H9 (cell line): Measurements from ENCODE around the gene SOHLH1. TPM values are rescaled to one million over a fixed set of nuclear protein-coding genes. Genes with fewer than 3 reads are reported as not detected.

Source experiments
- DNase-seq: peaks from one replicate; pipeline ENCODE4 v3.0.0-alpha.2; 2017
- H2AFZ ChIP-seq: one replicate; pipeline ENCODE4 v1.6.1; 2013; ENCODE audit warnings: mild to moderate bottlenecking, low read length, control low read depth, moderate library complexity
- H2AK5ac ChIP-seq: 2 replicates; pipeline ENCODE4 v1.6.1; 2013; ENCODE audit warnings: low read length, control low read depth, mixed read lengths; ENCODE audit not compliant: insufficient read length
- H2BK120ac ChIP-seq: one replicate; pipeline ENCODE4 v1.6.1; 2013; ENCODE audit warnings: low read depth, mild to moderate bottlenecking, low read length, control low read depth, inconsistent platforms; ENCODE audit not compliant: poor library complexity, severe bottlenecking
- H2BK12ac ChIP-seq: 2 replicates; pipeline ENCODE4 v1.6.1; 2013; ENCODE audit warnings: low read length, control low read depth, mixed read lengths, low read depth; ENCODE audit not compliant: insufficient read length
- H2BK15ac ChIP-seq: 2 replicates; pipeline ENCODE4 v1.6.1; 2013; ENCODE audit warnings: low read depth, low read length, control low read depth
- H2BK20ac ChIP-seq: one replicate; pipeline ENCODE4 v1.6.1; 2013; ENCODE audit warnings: low read depth, mild to moderate bottlenecking, low read length, control low read depth, inconsistent platforms; ENCODE audit not compliant: poor library complexity, severe bottlenecking
- H2BK5ac ChIP-seq: 2 replicates; pipeline ENCODE4 v1.6.1; 2013; ENCODE audit warnings: low read length, control low read depth, mixed read lengths; ENCODE audit not compliant: insufficient read length
- H3K14ac ChIP-seq: 2 replicates; pipeline ENCODE4 v1.6.1; 2013; ENCODE audit warnings: low read length, control low read depth; ENCODE audit not compliant: insufficient read depth
- H3K18ac ChIP-seq: 2 replicates; pipeline ENCODE4 v1.6.1; 2013; ENCODE audit warnings: low read depth, mild to moderate bottlenecking, mixed read lengths, low read length, control low read depth; ENCODE audit not compliant: insufficient read length
- H3K23ac ChIP-seq: 2 replicates; pipeline ENCODE4 v1.6.1; 2013; ENCODE audit warnings: low read length, control low read depth, mixed read lengths, low read depth; ENCODE audit not compliant: insufficient read length
- H3K23me2 ChIP-seq: 2 replicates; pipeline ENCODE4 v1.6.1; 2013; ENCODE audit warnings: low read depth, mild to moderate bottlenecking, mixed read lengths, low read length, control low read depth; ENCODE audit not compliant: insufficient read length, poor library complexity, severe bottlenecking
- H3K27ac ChIP-seq: 2 replicates; pipeline ENCODE4 v1.5.1; 2013; ENCODE audit warnings: low read length, control low read depth, mixed read lengths, low read depth; ENCODE audit not compliant: insufficient read length
- H3K27me3 ChIP-seq: 2 replicates; pipeline ENCODE4 v1.6.1; 2013; ENCODE audit warnings: low read length, control low read depth, inconsistent platforms; ENCODE audit not compliant: insufficient read depth
- H3K4ac ChIP-seq: 2 replicates; pipeline ENCODE4 v1.6.1; 2013; ENCODE audit warnings: low read depth, mild to moderate bottlenecking, control low read depth, inconsistent platforms, low read length, moderate library complexity
- H3K4me1 ChIP-seq: 2 replicates; pipeline ENCODE4 v1.6.1; 2013; ENCODE audit warnings: low read length, control low read depth, inconsistent platforms; ENCODE audit not compliant: insufficient read depth
- H3K4me2 ChIP-seq: 2 replicates; pipeline ENCODE4 v1.6.1; 2013; ENCODE audit warnings: low read length, control low read depth, mixed read lengths; ENCODE audit not compliant: insufficient read length, insufficient read depth
- H3K56ac ChIP-seq: 2 replicates; pipeline ENCODE4 v1.6.1; 2013; ENCODE audit warnings: low read depth, mild to moderate bottlenecking, mixed read lengths, low read length, control low read depth; ENCODE audit not compliant: insufficient read length
- H3K79me1 ChIP-seq: 2 replicates; pipeline ENCODE4 v1.6.1; 2013; ENCODE audit warnings: low read depth, mild to moderate bottlenecking, moderate library complexity, low read length, control low read depth, inconsistent platforms; ENCODE audit not compliant: insufficient read depth, poor library complexity, severe bottlenecking
- H3K79me2 ChIP-seq: 2 replicates; pipeline ENCODE4 v1.6.1; 2013; ENCODE audit warnings: low read length, control low read depth, inconsistent platforms; ENCODE audit not compliant: insufficient read depth
- H3K9ac ChIP-seq: 2 replicates; pipeline ENCODE4 v1.6.1; 2013; ENCODE audit warnings: low read length, control low read depth, mixed read lengths; ENCODE audit not compliant: insufficient read length; ENCODE audit errors: extremely low read depth
- H3K9me3 ChIP-seq: one replicate; pipeline ENCODE4 v1.6.1; 2013; ENCODE audit warnings: low read depth, low read length, inconsistent platforms; ENCODE audit not compliant: control insufficient read depth
- H3T11ph ChIP-seq: one replicate; pipeline ENCODE4 v1.6.1; 2013; ENCODE audit warnings: mild to moderate bottlenecking, low read length, control low read depth, inconsistent platforms
- H4K20me1 ChIP-seq: one replicate; pipeline ENCODE4 v1.6.1; 2013; ENCODE audit not compliant: control insufficient read depth, insufficient read length, insufficient read depth
- H4K5ac ChIP-seq: 2 replicates; pipeline ENCODE4 v1.6.1; 2013; ENCODE audit warnings: low read depth, mild to moderate bottlenecking, mixed read lengths, low read length, control low read depth; ENCODE audit not compliant: insufficient read length
- H4K8ac ChIP-seq: replicated peaks from 2 replicates; pipeline ENCODE4 v1.6.1; 2013; ENCODE audit warnings: low read length, control low read depth, mixed read lengths, low read depth; ENCODE audit not compliant: insufficient read length
- H4K91ac ChIP-seq: 2 replicates; pipeline ENCODE4 v1.6.1; 2013; ENCODE audit warnings: low read depth, mild to moderate bottlenecking, moderate library complexity, mixed read lengths, low read length, control low read depth; ENCODE audit not compliant: insufficient read length
- H3K27ac Mint-ChIP-seq, 3 experiments: 2 replicates in 2 of 3; 3 replicates in 1 of 3; pipeline ENCODE4 v1.8.0; 2020 to 2021; ENCODE audit warnings: mixed read lengths in 3 of 3, mild to moderate bottlenecking in 1 of 3, moderate library complexity in 1 of 3
- H3K27me3 Mint-ChIP-seq: 2 replicates; pipeline ENCODE4 v1.8.0; 2021; ENCODE audit warnings: low read depth, mild to moderate bottlenecking, moderate library complexity, mixed read lengths
- H3K36me3 Mint-ChIP-seq, 3 experiments: 2 replicates in 2 of 3; 3 replicates in 1 of 3; pipeline ENCODE4 v1.8.0; 2020 to 2021; ENCODE audit warnings: low read depth in 3 of 3, mixed read lengths in 3 of 3; ENCODE audit not compliant: insufficient read depth in 1 of 3
- H3K4me1 Mint-ChIP-seq, 2 experiments: 2 replicates each; pipeline ENCODE4 v1.8.0; 2020; ENCODE audit warnings: mixed read lengths in 2 of 2
- H3K4me3 Mint-ChIP-seq, 2 experiments: 2 replicates in 1 of 2; 3 replicates in 1 of 2; pipeline ENCODE4 v1.8.0; 2020 to 2021; ENCODE audit warnings: mild to moderate bottlenecking in 2 of 2, mixed read lengths in 2 of 2, moderate library complexity in 1 of 2
- H3K9me3 Mint-ChIP-seq, 2 experiments: 2 replicates in 1 of 2; 3 replicates in 1 of 2; pipeline ENCODE4 v1.8.0; 2020; ENCODE audit warnings: mild to moderate bottlenecking in 2 of 2, mixed read lengths in 2 of 2, moderate library complexity in 1 of 2
- CTCF ChIP-seq: fragments of 200-600 bp; sonication (generic); conservative IDR thresholded peaks from 3 replicates; pipeline ENCODE4 v1.8.0; 2021; ENCODE audit warnings: antibody characterized with exemption, mild to moderate bottlenecking
- WGBS: extraction: QIAGEN DNeasy Blood & Tissue Kit; methylation state at CpG from one replicate; pipeline ENCODE4 v1.1.7; 2013; ENCODE audit warnings: missing lambda C conversion rate, low lambda C conversion rate, mixed read lengths; ENCODE audit not compliant: insufficient read length; ENCODE audit errors: extremely low coverage; 5-methylcytosine and 5-hydroxymethylcytosine counted together
- total RNA-seq: library from RNA; stranded (reverse); gene quantifications from 2 replicates; pipeline ENCODE4 v1.2.1, GENCODE V29; 2021

SOHLH1 gene
- total RNA-seq, 1 experiment from 2014 or later, result not detected

DNA sequence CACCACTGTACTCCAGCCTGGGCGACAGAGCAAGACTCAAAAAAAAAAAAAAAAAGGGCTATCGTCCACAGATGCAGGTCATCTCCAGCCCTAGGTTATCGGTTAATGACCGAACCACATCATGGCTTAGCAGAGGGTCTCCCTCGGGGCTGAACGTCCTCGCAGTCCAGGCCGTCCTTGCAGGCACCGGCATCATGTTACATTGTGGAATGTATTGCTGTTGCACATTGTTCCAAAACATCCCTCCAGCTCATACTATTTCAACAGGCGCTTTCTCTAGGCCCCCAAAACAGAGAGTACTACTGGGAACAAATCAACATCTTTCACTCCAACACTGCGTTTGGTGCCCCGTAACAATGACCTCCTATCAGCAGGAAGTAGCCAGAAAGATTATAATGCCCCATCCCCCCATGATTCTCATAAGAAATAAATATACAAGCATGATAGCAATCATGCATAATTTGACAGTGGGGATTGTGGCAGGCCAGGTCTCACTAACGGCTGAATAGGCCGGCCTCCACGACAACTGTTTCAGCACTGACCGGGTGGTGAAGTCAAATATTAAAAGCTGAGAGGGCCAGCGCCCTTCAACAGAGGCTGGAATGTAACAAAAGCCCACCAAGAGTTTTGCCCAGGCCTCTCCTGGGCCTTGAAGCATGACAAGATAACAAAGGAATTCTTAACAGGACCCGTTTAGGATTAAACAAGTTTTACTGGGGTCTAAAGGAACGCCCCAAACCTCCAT, 37.3 kb downstream of the SOHLH1 start:
- Mint-ChIP-seq H3K4me1 (peaks cover 9 to 14% of the 10 kb centered on the region in 2 experiments), H3K36me3 (peaks cover 4 to 31% (median 5%) of the 10 kb centered on the region in 3 experiments; a peak in 6 of 7 replicates), H3K27ac (peak overlapping the region in 2 of 3 experiments; percentile 49 to 74; a peak in 4 of 7 replicates), H3K27me3 (no peaks in the 10 kb centered on the region; the same call in none of the 2 replicates), H3K4me3 (no peak overlapping the region), H3K9me3 (peaks cover 3% of the 10 kb centered on the region in 2 experiments; a peak in 3 of 5 replicates)
- Histone ChIP-seq H3K9me3 (peaks cover 7% of the 10 kb centered on the region), H2BK20ac (no peak overlapping the region), H2BK12ac (no peak overlapping the region), H2AFZ (no peak overlapping the region), H3K23me2 (no peaks in the 10 kb centered on the region), H3K27ac (no peak overlapping the region), H4K20me1 (peaks cover 2% of the 10 kb centered on the region), H2BK120ac (no peak overlapping the region), H3K56ac (no peak overlapping the region), H2BK5ac (no peak overlapping the region), H4K5ac (no peak overlapping the region), H4K8ac (no peak overlapping the region), H3K27me3 (no peaks in the 10 kb centered on the region), H3K18ac (no peak overlapping the region), H3K79me1 (no peaks in the 10 kb centered on the region), H2AK5ac (no peak overlapping the region), H2BK15ac (no peak overlapping the region), H3K9ac (no peak overlapping the region), H3K23ac (no peak overlapping the region), H3K79me2 (no peaks in the 10 kb centered on the region), H3T11ph (no peak overlapping the region), H3K4me2 (no peak overlapping the region), H4K91ac (no peak overlapping the region), H3K4ac (no peak overlapping the region; the same call in 1 of the 2 replicates), H3K14ac (no peak overlapping the region), H3K4me1 (no peaks in the 10 kb centered on the region)
- DNase-seq, result no peak
- no CpG with 5 or more reads among the region's 19 CpGs for WGBS
- no peak for TF ChIP-seq CTCF
